Subcutaneous preadipocyte (primary cell): ENCODE measurements around the gene SEPTIN10. TPM values are rescaled to one million over a fixed set of nuclear protein-coding genes. Genes with fewer than 3 reads are reported as not detected.

ENCODE experiments used
- total RNA-seq: library from RNA; depleted of rRNA; stranded (reverse); fragments of >200 nt; gene quantifications from 2 replicates; pipeline ENCODE4 v1.2.3, GENCODE V29; 2012

The SEPTIN10 gene
- 55.5 and 76.0 TPM in 2 replicates for total RNA-seq

GRCh38 chr2:109613922-109614714 is at the start of gene SEPTIN10, which contains the start of gene SOWAHC:
TSS of gene SEPTIN10 (minus strand) at chr2:109613966. CDS start at chr2:109613827, 139 bp downstream.
TSS of gene SOWAHC (plus strand) at chr2:109614364. CDS start at chr2:109614490, 126 bp downstream.

Other genes with a start within 250 kb of the SEPTIN10 start
- 8.1 and 21.9 TPM in 2 replicates for gene SOWAHC, start 398 bp upstream of the SEPTIN10 start, total RNA-seq
- gene RGPD5, start 180.3 kb upstream of the SEPTIN10 start, total RNA-seq, result 14.0 and 36.6 TPM in 2 replicates